Erythroblast (primary cell): ENCODE data around the gene HOXB1.

Experiments used
- GATA1 ChIP-seq: IDR thresholded peaks from 2 replicates; pipeline ENCODE4 v1.6.1; 2011; ENCODE audit warnings: low read depth, mild to moderate bottlenecking, control low read depth, low read length, moderate library complexity
- POLR2A ChIP-seq: IDR thresholded peaks from 2 replicates; pipeline ENCODE4 v1.6.1; 2011; ENCODE audit warnings: mild to moderate bottlenecking, low read length

- TF ChIP-seq POLR2A (no peak), GATA1 (no peak)
Measured at GRCh38 chr17:48571024-48571818, 40.4 kb upstream of the HOXB1 start.
